Measurements from ENCODE around the gene IZUMO1R.
"Not testable (repeated sequence)": the region's sequence is repeated elsewhere in the genome, so short reads cannot be mapped to it uniquely, and the experiment has no call there.

The IZUMO1R gene

GRCh38 chr11:94328587-94329080, 24.3 kb downstream of the IZUMO1R start:
- no peak for DNase-seq

GRCh38 chr11:94329501-94329900, 25.1 kb downstream of the IZUMO1R start:
- DNase-seq = no peak

- no peak for DNase-seq
Measured at GRCh38 chr11:94330789-94331188, 26.4 kb downstream of the IZUMO1R start.

- DNase-seq = no peak
Measured at GRCh38 chr11:94332814-94333213, 28.4 kb downstream of the IZUMO1R start.

GRCh38 chr11:94336033-94336432, 31.7 kb downstream of the IZUMO1R start:
- no peak for DNase-seq

- no peak for DNase-seq
Measured at GRCh38 chr11:94338651-94339050, 34.3 kb downstream of the IZUMO1R start.

- DNase-seq = no peak
Measured at GRCh38 chr11:94342250-94342649, 37.9 kb downstream of the IZUMO1R start.

- DNase-seq = no peak
Measured at GRCh38 chr11:94343495-94343894, 39.1 kb downstream of the IZUMO1R start.

- DNase-seq = not testable (repeated sequence)
Measured at GRCh38 chr11:94346311-94346710, 41.9 kb downstream of the IZUMO1R start.

- DNase-seq = not testable (repeated sequence)
Measured at GRCh38 chr11:94350850-94351563, 46.6 kb downstream of the IZUMO1R start.
